NCI-H2196 treated with DMSO at 0.1 percent for 48 hours (cell line): ENCODE data around the gene CDH20.
"Not testable (repeated sequence)": the region's sequence is repeated elsewhere in the genome, so short reads cannot be mapped to it uniquely, and the experiment has no call there.

Experiments used
- DNase-seq: peaks from one replicate; lab custom pipeline; 2025; ENCODE audit not compliant: unreplicated experiment; lab: John Stamatoyannopoulos, UW

Gene CDH20

GRCh38 chr18:61340148-61340547 lies 6.9 kb downstream of the CDH20 start:
- DNase-seq, result no peak

- DNase-seq, result no peak
Observed at GRCh38 chr18:61348230-61348629, 15.0 kb downstream of the CDH20 start.

- no peak for DNase-seq
Observed at GRCh38 chr18:61350578-61350977, 17.3 kb downstream of the CDH20 start.

GRCh38 chr18:61352059-61352458 lies 18.8 kb downstream of the CDH20 start:
- no peak for DNase-seq

GRCh38 chr18:61352611-61353010 lies 19.4 kb downstream of the CDH20 start:
- DNase-seq, result no peak

GRCh38 chr18:61360404-61361383 lies 27.5 kb downstream of the CDH20 start:
- DNase-seq, result no peak

GRCh38 chr18:61362511-61362910 lies 29.3 kb downstream of the CDH20 start:
- DNase-seq, result no peak

- DNase-seq, result no peak
Observed at GRCh38 chr18:61364953-61365352, 31.7 kb downstream of the CDH20 start.

GRCh38 chr18:61368001-61368400 lies 34.8 kb downstream of the CDH20 start:
- DNase-seq, result no peak

GRCh38 chr18:61369671-61370070 lies 36.4 kb downstream of the CDH20 start:
- not testable (repeated sequence) for DNase-seq

- no peak for DNase-seq
Observed at GRCh38 chr18:61371111-61371510, 37.9 kb downstream of the CDH20 start.

GRCh38 chr18:61379827-61380226 lies 46.6 kb downstream of the CDH20 start:
- no peak for DNase-seq

GRCh38 chr18:61388010-61388409 lies 54.8 kb downstream of the CDH20 start:
- no peak for DNase-seq

GRCh38 chr18:61394983-61395382 lies 61.8 kb downstream of the CDH20 start:
- DNase-seq, result no peak

GRCh38 chr18:61397222-61397621 lies 64.0 kb downstream of the CDH20 start:
- DNase-seq, result no peak

GRCh38 chr18:61398961-61399705 lies 65.9 kb downstream of the CDH20 start:
- DNase-seq, result no peak

GRCh38 chr18:61400016-61400635 lies 66.9 kb downstream of the CDH20 start:
- no peak for DNase-seq

GRCh38 chr18:61400716-61401115 lies 67.5 kb downstream of the CDH20 start:
- no peak for DNase-seq

- no peak for DNase-seq
Observed at GRCh38 chr18:61402726-61403125, 69.5 kb downstream of the CDH20 start.

GRCh38 chr18:61413396-61413795 lies 80.2 kb downstream of the CDH20 start:
- no peak for DNase-seq

- no peak for DNase-seq
Observed at GRCh38 chr18:61414086-61414485, 80.9 kb downstream of the CDH20 start.

GRCh38 chr18:61419763-61420162 lies 86.5 kb downstream of the CDH20 start:
- no peak for DNase-seq
